Right lobe of liver (tissue), 6 donors: ENCODE results near the gene FRMPD4. TPM values are rescaled to one million over a fixed set of nuclear protein-coding genes. Genes with fewer than 3 reads are reported as not detected.

Experiments used
- ATAC-seq, 4 donors: fragments of 200-7000 bp; cut with Tn5 transposase; one replicate each; pipeline ENCODE4 v1.9.1; 2020; ENCODE audit warnings: mild to moderate bottlenecking in 4 of 4, moderate library complexity in 4 of 4
- DNase-seq, 3 donors: peaks; one replicate each; pipeline ENCODE4 v3.0.0-alpha.2; 2020
- H3K27ac ChIP-seq, 3 donors: fragments of 200-600 bp; one replicate each; pipeline ENCODE4 v1.8.0; 2022
- H3K27me3 ChIP-seq, 2 donors: fragments of 200-600 bp; one replicate each; pipeline ENCODE4 v1.8.0; 2022
- H3K36me3 ChIP-seq, 4 donors: fragments of 200-600 bp; sonication (generic) in 1 of 4; one replicate each; pipeline versions ENCODE4 v1.5.1 to v1.8.0; 2017 to 2022; ENCODE audit warnings: control low read depth in 1 of 4
- H3K4me1 ChIP-seq, 4 donors: fragments of 200-600 bp; sonication (generic) in 1 of 4; one replicate each; pipeline versions ENCODE4 v1.5.1 to v1.8.0; 2017 to 2022; ENCODE audit warnings: control low read depth in 1 of 4
- H3K4me3 ChIP-seq, 3 donors: fragments of 200-600 bp; one replicate each; pipeline ENCODE4 v1.8.0; 2022
- H3K9me3 ChIP-seq, 4 donors: fragments of 200-600 bp; sonication (generic) in 1 of 4; one replicate each; pipeline versions ENCODE4 v1.5.1 to v1.8.0; 2017 to 2022; ENCODE audit warnings: control low read depth in 1 of 4
- POLR2A ChIP-seq: fragments of 450-650 bp; IDR thresholded peaks from one replicate; pipeline ENCODE4 v1.6.1; 2017; ENCODE audit warnings: antibody characterized with exemption, mild to moderate bottlenecking
- WGBS: methylation state at CpG from one replicate; pipeline ENCODE4 v1.1.6; 2018; ENCODE audit warnings: low coverage, low lambda C conversion rate; ENCODE audit not compliant: insufficient coverage; ENCODE audit errors: missing lambda C conversion rate; 5-methylcytosine and 5-hydroxymethylcytosine counted together
- intact Hi-C, 2 donors: fragments of 100-400 bp; cut with DNase I; formaldehyde crosslinking; loops; one replicate each; pipeline versions ENCODE4 v1.11.2 to v1.14.1; 2022
- total RNA-seq, 6 experiments: library from RNA; depleted of rRNA in 2 of 6; stranded (reverse); fragments of >200 nt in 2 of 6; fragmentation: NEBNext Ultra II Directional in 3 of 6; extraction: Animal tissue kit (Norgen Biotek cat#: 25700) in 3 of 6; gene quantifications; one replicate each; pipeline versions ENCODE4 v1.1.0 to v1.2.4, GENCODE V29; 2016 to 2023
- TF ChIP-seq, protein P1 (sequence below), 4 donors: fragments of 200-600 bp in 3 of 4; fragments of 450-650 bp in 1 of 4; IDR thresholded peaks; one replicate each; pipeline versions ENCODE4 v1.5.1 to v1.8.0; 2016 to 2022; ENCODE audit warnings: antibody characterized with exemption in 4 of 4, mild to moderate bottlenecking in 2 of 4
- donor health status: DM: no; HTN: yes; CAD: no.
- donor health status: DM: no; HTN: no; CAD: no.
- donor health status: DM: no; HTN: no; CAD: no.
- donor health status: DM: no; HTN: yes; CAD: no.
- donor health status: DM: no; HTN: yes; CAD: no.

Gene FRMPD4
- total RNA-seq, 6 experiments from 2014 or later, result 0.05 to 0.12 (median 0.06) TPM; not detected in 3

DNA sequence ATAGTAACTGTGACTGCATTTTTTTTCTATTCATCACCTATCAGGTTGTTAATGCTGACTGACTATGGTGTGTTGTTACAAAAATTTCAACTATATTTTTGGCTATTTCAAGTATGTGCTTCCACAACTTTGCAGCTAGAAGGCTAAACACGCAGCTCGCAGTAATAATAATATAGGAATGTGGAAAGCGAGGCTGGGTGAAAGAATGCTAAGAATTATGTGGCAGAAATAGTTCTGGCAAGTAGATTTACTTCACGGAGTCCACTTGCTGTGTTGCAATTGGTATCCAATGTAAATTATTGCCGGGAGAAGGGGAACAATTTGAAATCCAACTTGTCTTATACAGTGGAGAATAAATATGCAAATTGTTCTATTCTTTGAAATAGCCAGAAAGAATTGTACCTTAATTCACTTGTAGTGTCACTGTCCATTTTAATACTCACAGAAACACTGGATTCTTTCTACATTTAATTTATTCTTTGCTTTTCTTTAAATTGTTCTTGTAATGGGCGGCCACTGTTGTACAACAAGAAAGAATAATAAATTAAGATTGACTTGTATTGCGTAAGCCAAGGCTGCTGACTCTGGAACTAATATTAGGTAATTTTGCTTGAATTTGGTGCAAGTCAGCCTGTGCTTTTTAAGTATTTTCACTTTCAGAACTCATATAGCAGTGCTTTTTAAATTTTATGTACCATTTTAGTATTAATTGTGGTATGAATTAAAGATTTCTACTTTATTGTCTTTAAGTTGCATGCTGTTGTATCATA is 154.9 kb downstream of the FRMPD4 start:
- no peak overlapping the region for H3K27ac ChIP-seq
- H3K27me3 ChIP-seq, result no peaks in the 10 kb centered on the region
- no peaks in the 10 kb centered on the region for H3K36me3 ChIP-seq
- no peak overlapping the region for H3K4me3 ChIP-seq
- no peak for TF ChIP-seq POLR2A
- WGBS, result 63% methylated on average over 7 of the region's 7 CpGs
- no peaks in the 10 kb centered on the region for H3K9me3 ChIP-seq
- DNase-seq, result no peak
- intact Hi-C loops, result no loop called here
- H3K4me1 ChIP-seq, result no peaks in the 10 kb centered on the region
- ATAC-seq, result no peak

DNA sequence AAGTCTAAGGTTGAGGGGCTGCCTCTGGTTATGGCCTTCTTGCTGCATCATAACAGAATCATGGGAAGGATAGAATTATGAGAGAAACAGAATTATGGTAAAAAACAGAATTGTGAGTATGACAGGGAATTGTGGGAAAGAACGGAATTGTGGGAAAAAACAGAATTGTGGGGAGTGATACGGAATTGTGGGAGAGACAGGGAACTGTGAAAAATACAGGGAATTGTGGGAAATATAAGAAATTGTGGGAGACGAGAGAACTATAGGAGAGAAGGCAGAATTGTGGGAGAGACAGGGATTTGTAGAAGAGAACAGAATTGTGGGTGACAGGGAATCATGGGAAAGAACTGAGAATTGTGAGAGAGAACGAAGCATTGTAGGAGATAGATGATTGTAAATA is 159.1 kb downstream of the FRMPD4 start:
- H3K36me3 ChIP-seq, result no peaks in the 10 kb centered on the region
- H3K27ac ChIP-seq, result no peak overlapping the region
- intact Hi-C loops, result no loop called here
- no peaks in the 10 kb centered on the region for H3K9me3 ChIP-seq
- no peaks in the 10 kb centered on the region for H3K4me1 ChIP-seq
- H3K27me3 ChIP-seq, result no peaks in the 10 kb centered on the region
- H3K4me3 ChIP-seq, result no peak overlapping the region
- DNase-seq (no peak), ATAC-seq (no peak)
- no peak for TF ChIP-seq POLR2A
- TF ChIP-seq, protein P1, sequence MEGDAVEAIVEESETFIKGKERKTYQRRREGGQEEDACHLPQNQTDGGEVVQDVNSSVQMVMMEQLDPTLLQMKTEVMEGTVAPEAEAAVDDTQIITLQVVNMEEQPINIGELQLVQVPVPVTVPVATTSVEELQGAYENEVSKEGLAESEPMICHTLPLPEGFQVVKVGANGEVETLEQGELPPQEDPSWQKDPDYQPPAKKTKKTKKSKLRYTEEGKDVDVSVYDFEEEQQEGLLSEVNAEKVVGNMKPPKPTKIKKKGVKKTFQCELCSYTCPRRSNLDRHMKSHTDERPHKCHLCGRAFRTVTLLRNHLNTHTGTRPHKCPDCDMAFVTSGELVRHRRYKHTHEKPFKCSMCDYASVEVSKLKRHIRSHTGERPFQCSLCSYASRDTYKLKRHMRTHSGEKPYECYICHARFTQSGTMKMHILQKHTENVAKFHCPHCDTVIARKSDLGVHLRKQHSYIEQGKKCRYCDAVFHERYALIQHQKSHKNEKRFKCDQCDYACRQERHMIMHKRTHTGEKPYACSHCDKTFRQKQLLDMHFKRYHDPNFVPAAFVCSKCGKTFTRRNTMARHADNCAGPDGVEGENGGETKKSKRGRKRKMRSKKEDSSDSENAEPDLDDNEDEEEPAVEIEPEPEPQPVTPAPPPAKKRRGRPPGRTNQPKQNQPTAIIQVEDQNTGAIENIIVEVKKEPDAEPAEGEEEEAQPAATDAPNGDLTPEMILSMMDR (IDR thresholded peaks at IDR 0.05), result no peak
- 46% methylated on average over 4 of the region's 4 CpGs for WGBS

DNA sequence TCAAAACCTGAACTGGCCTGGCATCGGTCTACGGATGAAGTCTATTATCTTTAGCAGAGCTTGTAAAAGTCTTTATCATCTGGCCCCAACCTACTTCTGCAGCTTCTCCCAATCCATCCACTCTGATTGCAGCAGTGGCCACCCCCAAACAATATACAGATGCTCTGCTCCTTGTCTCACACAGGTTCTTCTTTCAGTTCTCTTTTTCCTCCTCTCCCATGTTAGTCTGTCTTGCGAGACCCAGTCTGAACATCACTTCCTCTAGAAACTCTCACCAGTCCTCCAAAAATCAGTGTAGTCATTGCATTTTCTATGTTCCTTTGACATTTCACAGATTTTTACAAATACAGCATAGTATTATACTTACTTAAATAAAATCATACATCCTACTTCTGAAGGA is 163.0 kb downstream of the FRMPD4 start:
- Histone ChIP-seq H3K4me3 (no peak overlapping the region), H3K27ac (no peak overlapping the region), H3K27me3 (no peaks in the 10 kb centered on the region), H3K4me1 (no peaks in the 10 kb centered on the region), H3K36me3 (no peaks in the 10 kb centered on the region), H3K9me3 (no peaks in the 10 kb centered on the region)
- no peak for ATAC-seq
- 61% methylated on average over 3 of the region's 3 CpGs for WGBS
- DNase-seq, result no peak
- intact Hi-C loops, result no loop called here
- no peak for TF ChIP-seq POLR2A
- TF ChIP-seq, protein P1 (IDR thresholded peaks at IDR 0.05), result no peak

DNA sequence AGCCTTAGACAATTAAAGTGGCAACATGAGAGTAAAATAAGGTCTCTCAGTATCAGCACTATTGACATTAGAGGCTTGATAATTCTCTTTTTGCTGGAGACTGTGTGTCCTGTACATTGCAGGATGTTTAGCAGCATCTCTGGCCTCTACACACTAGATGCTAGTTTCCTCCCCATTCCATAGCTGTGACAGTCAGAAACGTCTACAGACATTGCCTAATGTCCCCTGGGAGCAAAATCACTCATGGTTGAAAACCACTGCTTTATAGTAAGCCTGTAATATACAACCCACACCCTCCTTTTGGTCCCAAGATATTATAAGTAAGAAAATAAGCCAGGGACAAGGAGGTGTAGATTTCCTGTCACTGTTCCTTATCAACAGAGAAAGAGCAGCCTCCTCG is 166.0 kb downstream of the FRMPD4 start:
- DNase-seq (no peak), ATAC-seq (no peak)
- 18% methylated on average over 2 of the region's 2 CpGs for WGBS
- TF ChIP-seq, protein P1 (IDR thresholded peaks at IDR 0.05), result no peak
- TF ChIP-seq POLR2A, result no peak
- Histone ChIP-seq H3K4me3 (no peak overlapping the region), H3K36me3 (no peaks in the 10 kb centered on the region), H3K27me3 (no peaks in the 10 kb centered on the region), H3K9me3 (no peaks in the 10 kb centered on the region), H3K27ac (no peak overlapping the region), H3K4me1 (no peaks in the 10 kb centered on the region)
- intact Hi-C loops, result no loop called here

DNA sequence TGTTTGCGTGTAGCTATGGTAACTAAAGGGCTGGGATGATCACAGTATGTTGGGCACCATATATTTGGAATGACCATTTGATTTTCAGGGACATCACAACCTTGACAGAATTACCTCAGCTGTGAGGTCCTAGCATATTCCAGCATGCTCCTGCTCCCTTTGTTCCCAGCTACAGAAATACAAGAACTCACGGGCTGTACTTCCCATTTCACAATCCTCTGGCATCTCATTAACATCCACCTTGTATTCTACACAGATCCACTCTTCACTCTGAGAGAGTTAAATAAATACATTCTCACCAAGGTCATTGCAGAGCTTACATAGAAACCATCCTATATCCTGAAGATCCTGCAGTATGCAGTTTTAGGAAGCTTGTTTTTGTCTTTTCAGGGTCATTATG is 169.7 kb downstream of the FRMPD4 start:
- no peak for TF ChIP-seq POLR2A
- TF ChIP-seq, protein P1 (IDR thresholded peaks at IDR 0.05), result no peak
- ATAC-seq (no peak), DNase-seq (no peak)
- no peaks in the 10 kb centered on the region for H3K4me1 ChIP-seq
- no peak overlapping the region for H3K4me3 ChIP-seq
- no peaks in the 10 kb centered on the region for H3K36me3 ChIP-seq
- WGBS, result 20% methylated on average over 2 of the region's 2 CpGs
- intact Hi-C loops, result no loop called here
- no peaks in the 10 kb centered on the region for H3K9me3 ChIP-seq
- H3K27ac ChIP-seq, result no peak overlapping the region
- peaks cover 0 to 4% of the 10 kb centered on the region in 2 donors for H3K27me3 ChIP-seq
